HepG2 (cell line): ENCODE data around the gene NEU4. TPM values are rescaled to one million over a fixed set of nuclear protein-coding genes. Genes with fewer than 3 reads are reported as not detected.

Source experiments
- ADNP ChIP-seq: sonication (generic); formaldehyde crosslinking; IDR thresholded peaks from 2 replicates; pipeline ENCODE4 v1.4.0; 2020; ENCODE audit warnings: missing genetic modification reagents
- DNMT3B ChIP-seq: conservative IDR thresholded peaks from 2 replicates; pipeline ENCODE4 v1.6.1; 2016; ENCODE audit warnings: missing biosample characterization, control low read depth
- EEA1 ChIP-seq: sonication (generic); formaldehyde crosslinking; IDR thresholded peaks from 2 replicates; pipeline ENCODE4 v1.5.1; 2020; ENCODE audit warnings: mild to moderate bottlenecking, missing genetic modification reagents, borderline replicate concordance
- FOXK1 ChIP-seq: sonication (generic); formaldehyde crosslinking; IDR thresholded peaks from 2 replicates; pipeline ENCODE4 v1.4.0; 2020; ENCODE audit warnings: low read depth, missing genetic modification reagents, borderline replicate concordance
- KMT2B ChIP-seq: IDR thresholded peaks from 2 replicates; pipeline ENCODE4 v1.6.1; 2016; ENCODE audit warnings: missing genetic modification reagents, missing compliant biosample characterization
- MED1 ChIP-seq: sonication (generic); formaldehyde crosslinking; IDR thresholded peaks from 2 replicates; pipeline ENCODE4 v1.4.0; 2020; ENCODE audit warnings: missing genetic modification reagents
- MIER2 ChIP-seq: IDR thresholded peaks from 2 replicates; pipeline ENCODE4 v1.6.1; 2016; ENCODE audit warnings: missing biosample characterization, missing genetic modification reagents
- ONECUT2 ChIP-seq: sonication (generic); formaldehyde crosslinking; IDR thresholded peaks from 2 replicates; pipeline ENCODE4 v1.4.0; 2020; ENCODE audit warnings: missing genetic modification reagents
- SAFB2 ChIP-seq: sonication (generic); formaldehyde crosslinking; IDR thresholded peaks from 2 replicates; pipeline ENCODE4 v1.5.1; 2020; ENCODE audit warnings: missing genetic modification reagents, low read depth, mild to moderate bottlenecking, borderline replicate concordance
- SIX1 ChIP-seq: sonication (generic); formaldehyde crosslinking; IDR thresholded peaks from 2 replicates; pipeline ENCODE4 v1.4.0; 2020; ENCODE audit warnings: missing genetic modification reagents, borderline replicate concordance
- SRY ChIP-seq: sonication (generic); formaldehyde crosslinking; IDR thresholded peaks from 2 replicates; pipeline ENCODE4 v1.8.0; 2022; ENCODE audit warnings: mild to moderate bottlenecking, missing genetic modification reagents
- ZNF251 ChIP-seq: sonication (generic); formaldehyde crosslinking; IDR thresholded peaks from 2 replicates; pipeline ENCODE4 v1.9.0; 2021; ENCODE audit warnings: mild to moderate bottlenecking, missing genetic modification reagents
- ZNF329 ChIP-seq: sonication (generic); formaldehyde crosslinking; IDR thresholded peaks from 2 replicates; pipeline ENCODE4 v1.9.0; 2021; ENCODE audit warnings: low read depth, mild to moderate bottlenecking, missing genetic modification reagents
- ZNF331 ChIP-seq: sonication (generic); formaldehyde crosslinking; IDR thresholded peaks from 2 replicates; pipeline ENCODE4 v1.4.0; 2020; ENCODE audit warnings: missing genetic modification reagents
- ZNF44 ChIP-seq: sonication (generic); formaldehyde crosslinking; IDR thresholded peaks from 2 replicates; pipeline ENCODE4 v1.5.1; 2020; ENCODE audit warnings: mild to moderate bottlenecking, missing genetic modification reagents
- ZNF552 ChIP-seq: sonication (generic); formaldehyde crosslinking; IDR thresholded peaks from 2 replicates; pipeline ENCODE4 v1.9.0; 2022; ENCODE audit warnings: missing genetic modification reagents, mild to moderate bottlenecking, borderline replicate concordance
- ZNF572 ChIP-seq: sonication (generic); formaldehyde crosslinking; IDR thresholded peaks from 2 replicates; pipeline ENCODE4 v1.5.1; 2020; ENCODE audit warnings: mild to moderate bottlenecking, missing genetic modification reagents
- ZNF713 ChIP-seq: sonication (generic); formaldehyde crosslinking; IDR thresholded peaks from 2 replicates; pipeline ENCODE4 v1.4.0; 2020; ENCODE audit warnings: mild to moderate bottlenecking, missing genetic modification reagents
- ZNF737 ChIP-seq: sonication (generic); formaldehyde crosslinking; IDR thresholded peaks from 2 replicates; pipeline ENCODE4 v1.5.0; 2020; ENCODE audit warnings: missing genetic modification reagents, mild to moderate bottlenecking, borderline replicate concordance
- ZNF749 ChIP-seq: sonication (generic); formaldehyde crosslinking; IDR thresholded peaks from 2 replicates; pipeline ENCODE4 v1.8.0; 2022; ENCODE audit warnings: mild to moderate bottlenecking, missing genetic modification reagents, moderate library complexity, borderline replicate concordance
- ZNF816 ChIP-seq: sonication (generic); formaldehyde crosslinking; IDR thresholded peaks from 2 replicates; pipeline ENCODE4 v1.8.0; 2022; ENCODE audit warnings: missing genetic modification reagents, mild to moderate bottlenecking, borderline replicate concordance
- ZSCAN25 ChIP-seq: sonication (generic); formaldehyde crosslinking; IDR thresholded peaks from 2 replicates; pipeline ENCODE4 v1.8.0; 2022; ENCODE audit warnings: mild to moderate bottlenecking, missing genetic modification reagents
- polyA plus RNA-seq, 8 experiments: library from polyadenylated mRNA; depleted of rRNA in 3 of 8; stranded (reverse) in 7 of 8; unstranded in 1 of 8; fragments of >200 nt; fragmentation: Illumina TruSeq in 4 of 8; extraction: Trizol in 4 of 8; gene quantifications; 2 replicates each; pipeline versions ENCODE4 v1.2.1 to v1.2.3, GENCODE V29; 2011 to 2016; ENCODE audit warnings: low read depth in 4 of 8, missing spikeins in 1 of 8, mixed read lengths in 1 of 8; ENCODE audit not compliant: insufficient read depth in 1 of 8
- total RNA-seq, 5 experiments: library from RNA; depleted of rRNA; stranded (reverse); fragments of >200 nt; fragmentation: Illumina TruSeq; extraction: Trizol; gene quantifications; 2 replicates each; pipeline ENCODE4 v1.2.3, GENCODE V29; 2016; ENCODE audit warnings: low read depth in 1 of 5
- TF ChIP-seq, protein P1 (sequence below): sonication (generic); formaldehyde crosslinking; IDR thresholded peaks from 2 replicates; pipeline ENCODE4 v1.4.0; 2020; ENCODE audit warnings: missing genetic modification reagents, borderline replicate concordance
- TF ChIP-seq, protein P2 (sequence below): sonication (generic); formaldehyde crosslinking; IDR thresholded peaks from 2 replicates; pipeline ENCODE4 v1.8.0; 2022; ENCODE audit warnings: mild to moderate bottlenecking, missing genetic modification reagents; ENCODE audit not compliant: insufficient replicate concordance
- TF ChIP-seq, protein P3 (sequence below): IDR thresholded peaks from 2 replicates; pipeline ENCODE4 v1.6.1; 2016; ENCODE audit warnings: missing compliant biosample characterization, missing genetic modification reagents, borderline replicate concordance

Gene NEU4
- total and polyA plus RNA-seq, 2 of the 13 experiments (the other 11 are each of a cell fraction or from before 2014, with no cell fraction given): 53.5 to 107 TPM

DNA sequence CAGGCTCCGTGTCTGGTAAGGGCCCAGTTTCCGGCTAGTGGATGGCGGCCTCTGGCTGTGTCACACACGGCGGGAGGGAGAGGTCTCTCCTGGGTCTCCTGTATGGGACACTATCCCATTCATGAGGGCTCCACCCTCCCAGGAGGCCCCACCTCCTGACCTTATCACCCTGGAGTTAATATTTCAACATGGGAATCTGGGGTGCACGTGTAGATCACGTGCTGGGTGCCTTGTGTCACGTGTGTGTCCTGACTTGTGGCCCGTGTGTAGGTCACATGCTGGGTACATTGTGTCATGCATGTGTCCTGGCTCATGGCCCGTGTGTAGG is 9.9 kb downstream of the NEU4 start (continued):
- TF ChIP-seq ZNF251 (CRISPR knock-in tag) (0 out of 2 replicates have a peak, but pooled peaks have one; percentile 71), ADNP (CRISPR knock-in tag) (no peak), ZSCAN25 (0 out of 2 replicates have a peak, but pooled peaks have one; percentile 49), MIER2 (CRISPR knock-in tag) (peak; percentile 65), DNMT3B (CRISPR knock-in tag) (peak; percentile 95), ZNF816 (0 out of 2 replicates have a peak, but pooled peaks have one; percentile 35), ZNF552 (CRISPR knock-in tag) (peak; percentile 86; the same call in 1 of the 2 replicates), FOXK1 (CRISPR knock-in tag) (peak; percentile 78; the same call in 1 of the 2 replicates), KMT2B (peak; percentile 60; the same call in 1 of the 2 replicates), ZNF572 (CRISPR knock-in tag) (no peak), ZNF331 (CRISPR knock-in tag) (peak; percentile 92), EEA1 (CRISPR knock-in tag) (peak; percentile 38; the same call in 1 of the 2 replicates), SAFB2 (no peak), ZNF737 (CRISPR knock-in tag) (no peak), ZNF749 (CRISPR knock-in tag) (peak; percentile 85; the same call in 1 of the 2 replicates), SIX1 (CRISPR knock-in tag) (peak; percentile 38; the same call in 1 of the 2 replicates), ZNF44 (CRISPR knock-in tag) (peak; percentile 93), ZNF713 (CRISPR knock-in tag) (no peak), SRY (CRISPR knock-in tag) (peak; percentile 94), ONECUT2 (CRISPR knock-in tag) (no peak; the same call in 1 of the 2 replicates), MED1 (peak; percentile 91), ZNF329 (CRISPR knock-in tag) (peak; percentile 87; the same call in 1 of the 2 replicates)
- TF ChIP-seq, protein P1, sequence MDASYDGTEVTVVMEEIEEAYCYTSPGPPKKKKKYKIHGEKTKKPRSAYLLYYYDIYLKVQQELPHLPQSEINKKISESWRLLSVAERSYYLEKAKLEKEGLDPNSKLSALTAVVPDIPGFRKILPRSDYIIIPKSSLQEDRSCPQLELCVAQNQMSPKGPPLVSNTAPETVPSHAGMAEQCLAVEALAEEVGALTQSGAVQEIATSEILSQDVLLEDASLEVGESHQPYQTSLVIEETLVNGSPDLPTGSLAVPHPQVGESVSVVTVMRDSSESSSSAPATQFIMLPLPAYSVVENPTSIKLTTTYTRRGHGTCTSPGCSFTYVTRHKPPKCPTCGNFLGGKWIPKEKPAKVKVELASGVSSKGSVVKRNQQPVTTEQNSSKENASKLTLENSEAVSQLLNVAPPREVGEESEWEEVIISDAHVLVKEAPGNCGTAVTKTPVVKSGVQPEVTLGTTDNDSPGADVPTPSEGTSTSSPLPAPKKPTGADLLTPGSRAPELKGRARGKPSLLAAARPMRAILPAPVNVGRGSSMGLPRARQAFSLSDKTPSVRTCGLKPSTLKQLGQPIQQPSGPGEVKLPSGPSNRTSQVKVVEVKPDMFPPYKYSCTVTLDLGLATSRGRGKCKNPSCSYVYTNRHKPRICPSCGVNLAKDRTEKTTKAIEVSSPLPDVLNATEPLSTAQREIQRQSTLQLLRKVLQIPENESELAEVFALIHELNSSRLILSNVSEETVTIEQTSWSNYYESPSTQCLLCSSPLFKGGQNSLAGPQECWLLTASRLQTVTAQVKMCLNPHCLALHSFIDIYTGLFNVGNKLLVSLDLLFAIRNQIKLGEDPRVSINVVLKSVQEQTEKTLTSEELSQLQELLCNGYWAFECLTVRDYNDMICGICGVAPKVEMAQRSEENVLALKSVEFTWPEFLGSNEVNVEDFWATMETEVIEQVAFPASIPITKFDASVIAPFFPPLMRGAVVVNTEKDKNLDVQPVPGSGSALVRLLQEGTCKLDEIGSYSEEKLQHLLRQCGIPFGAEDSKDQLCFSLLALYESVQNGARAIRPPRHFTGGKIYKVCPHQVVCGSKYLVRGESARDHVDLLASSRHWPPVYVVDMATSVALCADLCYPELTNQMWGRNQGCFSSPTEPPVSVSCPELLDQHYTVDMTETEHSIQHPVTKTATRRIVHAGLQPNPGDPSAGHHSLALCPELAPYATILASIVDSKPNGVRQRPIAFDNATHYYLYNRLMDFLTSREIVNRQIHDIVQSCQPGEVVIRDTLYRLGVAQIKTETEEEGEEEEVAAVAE (CRISPR knock-in tag): peak; percentile 79; the same call in 1 of the 2 replicates
- TF ChIP-seq, protein P2, sequence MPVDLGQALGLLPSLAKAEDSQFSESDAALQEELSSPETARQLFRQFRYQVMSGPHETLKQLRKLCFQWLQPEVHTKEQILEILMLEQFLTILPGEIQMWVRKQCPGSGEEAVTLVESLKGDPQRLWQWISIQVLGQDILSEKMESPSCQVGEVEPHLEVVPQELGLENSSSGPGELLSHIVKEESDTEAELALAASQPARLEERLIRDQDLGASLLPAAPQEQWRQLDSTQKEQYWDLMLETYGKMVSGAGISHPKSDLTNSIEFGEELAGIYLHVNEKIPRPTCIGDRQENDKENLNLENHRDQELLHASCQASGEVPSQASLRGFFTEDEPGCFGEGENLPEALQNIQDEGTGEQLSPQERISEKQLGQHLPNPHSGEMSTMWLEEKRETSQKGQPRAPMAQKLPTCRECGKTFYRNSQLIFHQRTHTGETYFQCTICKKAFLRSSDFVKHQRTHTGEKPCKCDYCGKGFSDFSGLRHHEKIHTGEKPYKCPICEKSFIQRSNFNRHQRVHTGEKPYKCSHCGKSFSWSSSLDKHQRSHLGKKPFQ (CRISPR knock-in tag): peak; percentile 79
- TF ChIP-seq, protein P3, sequence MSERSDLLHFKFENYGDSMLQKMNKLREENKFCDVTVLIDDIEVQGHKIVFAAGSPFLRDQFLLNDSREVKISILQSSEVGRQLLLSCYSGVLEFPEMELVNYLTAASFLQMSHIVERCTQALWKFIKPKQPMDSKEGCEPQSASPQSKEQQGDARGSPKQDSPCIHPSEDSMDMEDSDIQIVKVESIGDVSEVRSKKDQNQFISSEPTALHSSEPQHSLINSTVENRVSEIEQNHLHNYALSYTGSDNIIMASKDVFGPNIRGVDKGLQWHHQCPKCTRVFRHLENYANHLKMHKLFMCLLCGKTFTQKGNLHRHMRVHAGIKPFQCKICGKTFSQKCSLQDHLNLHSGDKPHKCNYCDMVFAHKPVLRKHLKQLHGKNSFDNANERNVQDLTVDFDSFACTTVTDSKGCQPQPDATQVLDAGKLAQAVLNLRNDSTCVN: 0 out of 2 replicates have a peak, but pooled peaks have one; percentile 45
